HG03064 (cell line): ENCODE measurements around the gene SLX4IP.

ENCODE experiments used
- ATAC-seq: cut with Tn5 transposase; IDR thresholded peaks from one replicate; pipeline ENCODE4 v1.9.1; 2021; ENCODE audit warnings: low read depth; ENCODE audit not compliant: unreplicated experiment

The SLX4IP gene

DNA sequence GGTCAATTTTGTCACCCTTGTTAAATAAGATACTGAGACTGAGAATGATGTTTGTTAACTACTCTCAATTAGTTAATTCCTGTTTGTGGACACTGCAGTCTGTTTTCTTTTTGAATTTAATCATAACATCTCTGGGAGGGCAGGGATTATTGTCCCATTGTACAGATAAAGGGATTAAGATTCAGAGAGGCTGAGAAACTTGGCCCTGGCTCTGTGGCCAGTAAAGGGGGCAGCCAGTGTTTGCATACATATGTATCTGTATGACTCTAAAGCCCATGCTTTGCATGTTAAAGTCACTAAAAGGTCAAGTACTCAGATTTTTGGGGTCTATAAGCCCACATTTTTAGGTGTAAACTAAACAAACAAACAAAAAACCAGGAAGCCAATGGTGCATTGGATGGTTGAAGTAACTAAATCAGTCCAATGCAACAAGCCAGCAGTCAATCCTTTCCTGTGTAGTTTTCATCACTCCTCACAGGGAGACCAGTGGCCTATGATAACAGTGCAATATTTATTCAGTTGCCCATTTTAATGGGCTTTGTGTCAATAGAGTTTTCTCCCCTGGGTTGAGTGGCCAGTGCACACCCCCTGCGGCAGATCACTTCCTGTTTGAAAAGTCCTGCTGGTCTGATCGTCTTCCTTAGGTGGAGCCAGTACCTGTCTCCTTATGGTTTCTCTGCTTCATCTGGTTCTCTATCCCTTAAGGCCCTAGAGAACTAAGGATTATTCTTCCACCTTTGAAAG is 106.7 kb downstream of the SLX4IP start:
- no peak for ATAC-seq

DNA sequence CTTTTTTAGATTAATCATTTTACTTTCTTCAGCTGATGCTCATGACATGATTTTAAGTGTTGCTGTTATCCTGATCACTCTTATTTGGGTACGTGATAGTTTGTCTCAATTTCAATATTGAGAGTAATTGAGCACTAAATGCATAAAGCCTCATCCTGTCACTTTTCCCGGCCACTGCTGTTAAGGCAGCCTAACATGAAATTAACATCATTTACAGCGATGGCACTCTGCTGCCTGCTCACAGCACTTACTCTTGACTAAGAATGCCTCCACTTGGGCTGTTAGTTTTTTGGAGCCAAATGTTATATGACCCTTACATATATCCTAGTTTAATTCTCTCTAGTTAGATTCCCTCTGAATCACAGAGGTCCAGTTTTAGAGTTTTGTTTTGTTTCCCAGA is 107.3 kb downstream of the SLX4IP start:
- ATAC-seq, result no peak

DNA sequence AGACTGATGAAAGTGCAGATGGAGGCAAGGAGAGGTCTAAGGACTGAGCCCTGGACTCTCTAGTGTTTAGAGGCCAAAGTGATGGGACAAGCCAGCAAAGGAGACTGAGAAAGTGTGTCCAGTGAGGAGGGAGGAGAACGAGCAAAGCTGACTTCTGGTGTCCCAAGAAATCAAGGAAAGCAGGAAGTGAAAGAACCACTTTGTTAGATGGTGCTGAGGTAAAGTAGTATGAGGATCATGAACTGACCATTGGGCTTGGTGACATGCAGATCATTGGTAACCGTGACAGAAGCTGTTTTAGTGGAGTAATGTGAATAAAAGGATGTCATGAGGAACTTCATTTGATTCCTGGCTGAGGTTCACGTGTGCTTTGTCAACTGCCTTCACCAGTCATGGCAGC is 108.4 kb downstream of the SLX4IP start:
- ATAC-seq, result no peak

DNA sequence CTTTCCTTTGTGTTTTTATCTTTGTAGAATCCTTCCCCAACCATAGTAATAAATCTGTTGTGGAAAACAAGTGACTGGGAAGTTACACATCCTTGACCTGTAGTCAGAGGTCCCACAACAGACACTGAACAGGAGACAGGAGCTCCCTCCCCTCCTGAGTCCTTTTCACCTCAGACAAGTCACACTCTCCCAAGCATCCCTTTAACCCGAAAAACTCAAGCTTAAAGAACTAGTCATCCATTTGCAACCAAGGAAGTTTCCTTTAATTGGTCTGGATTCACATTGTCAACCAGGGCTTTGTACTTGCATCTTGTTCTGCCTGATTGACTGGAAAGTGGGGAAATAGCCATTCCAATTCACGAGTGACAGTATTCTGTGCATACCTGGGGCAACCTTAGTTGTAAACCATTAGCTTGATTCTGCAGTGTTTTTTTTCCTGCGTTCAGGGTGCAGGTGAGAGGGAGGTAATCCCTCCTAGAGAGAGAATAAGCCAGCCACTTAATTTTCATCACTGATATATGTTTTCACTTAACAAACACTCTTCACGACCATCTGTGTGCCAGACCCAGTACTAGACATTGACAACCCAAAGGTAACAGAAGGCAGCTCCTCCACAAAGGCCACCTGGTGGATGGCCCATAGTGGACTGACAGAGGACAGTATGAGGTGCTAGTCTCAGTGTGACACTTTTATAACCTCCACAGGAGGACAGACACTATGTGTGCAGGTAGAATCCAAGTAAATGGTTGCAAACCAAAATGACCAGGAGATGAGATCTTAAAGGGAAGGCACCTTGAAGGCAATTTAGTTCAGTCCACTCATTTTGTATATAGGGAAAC is 112.4 kb downstream of the SLX4IP start:
- ATAC-seq, result no peak

DNA sequence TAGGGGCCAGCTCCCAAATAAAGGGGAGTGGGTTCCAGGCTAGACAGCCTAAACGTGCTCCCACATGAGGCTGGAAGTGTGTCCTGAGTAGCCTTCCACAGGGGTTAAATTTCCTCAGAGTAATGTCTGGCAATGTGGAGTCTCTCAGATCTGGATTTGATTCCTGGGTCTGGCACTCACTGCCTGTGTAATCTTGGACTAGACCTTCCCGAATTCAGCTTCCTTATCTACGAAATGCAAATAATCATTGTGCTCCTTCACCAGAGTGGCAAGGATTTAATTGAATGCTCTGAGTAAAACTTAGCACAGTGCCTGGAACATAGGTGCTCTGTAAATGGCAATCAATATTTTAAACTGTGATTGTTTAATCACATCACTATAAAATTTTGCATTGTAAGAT is 114.4 kb downstream of the SLX4IP start:
- no peak for ATAC-seq

DNA sequence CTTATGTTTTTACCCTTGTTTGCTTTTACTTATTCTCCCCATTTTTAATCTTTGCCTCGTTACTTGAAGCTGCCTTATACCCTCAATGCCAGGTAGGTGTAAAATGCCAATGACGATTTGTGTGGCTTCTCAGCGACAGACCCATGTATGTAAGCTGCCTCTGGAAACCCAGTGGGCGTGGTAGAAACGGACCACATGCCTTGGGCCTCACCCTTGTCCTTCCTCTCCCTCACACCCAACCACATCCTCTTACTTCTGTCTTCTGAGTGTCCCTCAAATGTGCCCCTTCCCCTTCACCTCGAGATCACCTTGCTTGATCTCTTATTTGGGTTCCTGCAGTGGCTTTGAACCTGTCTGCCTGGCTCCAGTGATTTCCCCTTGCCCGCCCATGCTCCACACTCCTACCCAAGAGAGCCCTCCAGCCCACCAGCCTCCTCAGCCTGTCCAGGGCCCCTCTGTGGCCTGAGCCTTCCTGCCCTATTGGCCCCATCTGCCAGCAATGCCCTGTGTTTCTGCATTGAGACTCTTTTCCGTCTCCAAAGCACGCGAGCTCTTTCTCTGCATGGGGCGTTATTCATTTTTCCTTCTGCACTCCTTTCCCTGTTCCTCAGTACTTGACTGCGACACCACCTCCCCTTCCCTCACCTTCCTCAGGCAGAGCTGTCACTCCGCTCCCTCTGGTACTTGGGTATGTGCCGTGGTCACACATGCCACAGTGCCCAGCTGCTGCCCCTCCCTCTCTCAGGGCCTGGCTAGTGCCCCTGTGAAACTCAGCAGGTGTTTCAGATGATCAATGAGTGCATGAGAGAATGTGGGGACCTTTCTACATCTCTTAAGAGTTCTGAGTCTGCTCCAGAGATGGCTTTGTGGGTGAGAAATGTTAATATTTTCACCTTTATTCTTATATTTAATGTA is 115.4 kb downstream of the SLX4IP start:
- ATAC-seq, result no peak

DNA sequence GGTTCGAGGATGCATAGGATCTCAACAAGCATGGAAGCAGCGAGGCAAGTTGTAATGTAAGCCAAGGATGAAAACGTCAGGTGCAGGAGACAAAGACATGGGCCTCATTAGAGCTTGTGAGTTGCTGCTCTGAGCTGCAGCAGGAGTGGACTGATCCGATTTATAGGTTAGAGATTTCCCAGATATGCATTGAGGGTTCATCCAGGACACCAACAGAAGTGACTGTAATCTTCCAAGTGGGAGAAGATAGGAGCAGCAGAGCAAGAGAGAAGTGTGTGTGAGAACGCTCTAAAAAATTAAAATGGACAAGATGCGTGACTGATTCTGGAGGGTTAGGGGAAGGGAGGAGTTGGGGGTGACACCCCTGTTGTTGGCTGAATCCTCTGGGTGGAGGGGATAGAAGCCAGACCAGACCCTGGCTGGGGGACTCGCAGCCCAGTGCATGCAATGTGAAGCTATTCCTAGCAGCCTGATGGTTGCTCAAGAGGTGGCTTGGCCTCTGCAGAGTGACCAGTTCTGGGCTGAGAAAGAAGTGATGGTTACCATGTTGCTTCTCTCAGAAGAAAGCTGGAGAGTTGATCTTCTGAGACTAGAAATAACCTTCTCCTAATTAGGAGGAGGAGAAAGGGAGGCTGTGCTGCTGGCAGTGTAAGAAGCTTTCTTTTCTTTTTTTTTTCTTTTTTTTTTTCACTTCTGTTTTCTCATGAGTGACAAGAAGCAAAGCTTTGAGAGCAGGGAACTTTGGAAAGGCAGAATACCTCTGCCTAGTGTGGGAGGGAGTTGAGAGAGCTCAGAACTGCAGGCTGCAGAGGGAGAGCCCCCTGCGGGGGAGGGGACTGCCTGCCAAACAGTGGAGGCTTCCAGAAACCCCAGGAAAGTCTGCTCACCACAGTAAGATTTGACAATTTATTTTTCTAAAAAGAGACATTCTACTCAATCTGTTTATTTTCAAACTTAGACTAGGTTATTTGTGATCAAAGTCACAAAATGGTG is 116.9 kb downstream of the SLX4IP start:
- ATAC-seq, result no peak

DNA sequence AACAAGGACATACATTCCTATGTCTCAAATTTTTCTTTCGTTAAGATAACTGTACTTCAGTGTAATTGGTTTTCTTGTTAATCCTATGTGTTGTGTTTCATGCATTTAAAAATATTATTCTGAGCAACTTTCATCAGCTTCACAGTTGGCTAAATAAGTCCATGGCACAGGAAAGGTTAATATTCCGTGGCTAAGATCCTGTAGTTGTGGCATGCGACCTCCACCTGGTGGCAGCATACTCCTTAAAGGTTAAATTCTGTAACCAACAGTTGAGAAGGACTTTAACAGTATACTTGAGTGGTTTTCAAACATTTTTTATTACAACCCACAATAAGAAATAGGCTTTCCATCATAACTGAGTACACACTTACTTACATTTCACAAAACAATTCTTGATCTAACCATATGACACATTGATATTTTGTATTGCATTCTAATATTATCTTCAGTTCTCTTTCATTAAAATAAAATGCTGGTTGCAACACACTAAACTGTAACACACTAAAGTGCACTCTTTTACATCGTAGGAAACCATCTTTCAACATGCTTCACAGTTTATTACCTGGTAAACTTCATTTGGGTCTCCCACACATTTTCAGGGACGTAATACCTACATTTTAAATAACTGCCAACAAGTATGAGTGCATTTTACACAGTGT is 118.3 kb downstream of the SLX4IP start:
- ATAC-seq, result no peak

DNA sequence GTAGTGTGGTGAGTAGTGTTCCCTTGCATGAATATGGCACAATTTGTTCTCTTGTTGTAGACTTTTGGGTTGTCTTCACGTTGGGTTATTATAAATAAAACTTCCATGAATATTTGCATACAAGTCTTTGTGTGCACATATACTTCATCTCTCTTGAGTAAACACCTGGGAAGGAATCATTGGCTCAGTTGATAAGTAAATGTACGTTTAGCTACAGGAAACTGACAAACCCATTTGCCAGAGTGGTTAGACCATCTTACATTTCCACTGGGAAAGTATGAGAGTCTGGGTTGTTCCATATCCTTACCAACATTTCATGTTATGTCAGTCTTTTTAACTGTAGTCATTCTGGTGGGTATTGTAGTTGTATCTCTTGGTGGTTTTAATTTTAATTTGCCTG is 119.2 kb downstream of the SLX4IP start:
- no peak for ATAC-seq

DNA sequence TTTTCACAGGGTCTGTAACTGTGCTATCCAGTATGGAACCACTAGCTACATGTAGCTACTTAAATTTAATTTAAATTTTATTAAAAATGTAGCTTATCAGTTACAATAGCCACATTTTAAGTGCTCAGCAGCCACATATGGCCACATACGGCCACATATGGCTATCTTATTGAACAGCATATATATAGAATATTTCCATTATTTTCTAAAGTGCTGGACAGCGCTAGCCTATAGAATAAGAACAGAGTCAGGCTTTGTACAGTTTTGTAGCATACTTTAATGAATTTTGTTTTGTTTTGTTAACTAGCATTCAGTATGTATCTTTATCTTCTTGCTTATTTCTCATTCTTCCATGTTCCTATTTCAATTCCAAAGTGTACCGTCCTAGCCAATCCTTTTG is 120.3 kb downstream of the SLX4IP start:
- no peak for ATAC-seq

DNA sequence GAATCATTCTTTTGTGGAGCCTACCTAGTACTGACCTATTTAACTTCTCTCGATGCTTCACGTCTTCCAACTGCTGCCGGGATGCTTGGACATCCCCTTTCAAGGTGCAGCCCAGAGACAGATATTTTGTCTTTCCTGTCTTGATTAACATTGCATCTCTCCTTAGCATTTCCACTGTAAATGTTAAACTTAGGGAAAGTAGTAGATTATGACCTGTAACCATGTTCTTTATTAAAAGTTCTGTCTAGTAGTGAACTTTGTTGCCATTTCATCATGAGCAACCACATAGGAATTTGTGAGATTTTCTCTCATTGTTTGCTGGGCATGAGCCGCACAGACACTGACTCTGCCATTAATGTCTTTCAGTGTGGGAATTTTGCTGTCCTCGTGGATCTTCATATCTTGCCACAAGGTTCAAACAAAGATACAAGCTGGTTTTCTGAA is 120.8 kb downstream of the SLX4IP start:
- no peak for ATAC-seq

DNA sequence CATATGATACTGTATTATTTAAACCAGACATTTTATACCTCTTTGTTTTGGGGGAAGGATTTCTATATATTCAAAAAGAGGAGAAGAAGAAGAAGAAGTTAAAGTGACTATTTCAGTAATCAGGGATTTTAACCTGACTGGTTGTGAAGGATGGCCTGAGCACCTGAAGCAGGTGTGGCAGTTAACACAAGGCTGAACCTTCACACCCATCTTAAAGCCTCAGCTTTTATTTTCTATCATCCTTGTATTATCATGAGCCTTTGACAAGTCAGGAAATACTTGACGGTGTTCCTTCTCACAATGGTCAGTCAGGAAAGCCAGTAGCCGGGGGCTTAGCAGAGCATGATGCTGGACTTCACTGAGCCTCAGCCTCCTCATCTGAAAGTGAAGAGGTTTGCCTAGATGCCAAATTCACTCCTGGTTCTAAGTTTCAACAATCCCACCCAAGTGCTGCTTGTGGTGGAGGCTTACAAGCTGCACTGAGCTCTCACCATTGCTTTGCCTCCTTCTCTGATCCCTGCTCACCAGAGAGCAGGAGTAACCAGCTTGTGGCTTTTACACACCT is 121.5 kb downstream of the SLX4IP start:
- ATAC-seq, result no peak

DNA sequence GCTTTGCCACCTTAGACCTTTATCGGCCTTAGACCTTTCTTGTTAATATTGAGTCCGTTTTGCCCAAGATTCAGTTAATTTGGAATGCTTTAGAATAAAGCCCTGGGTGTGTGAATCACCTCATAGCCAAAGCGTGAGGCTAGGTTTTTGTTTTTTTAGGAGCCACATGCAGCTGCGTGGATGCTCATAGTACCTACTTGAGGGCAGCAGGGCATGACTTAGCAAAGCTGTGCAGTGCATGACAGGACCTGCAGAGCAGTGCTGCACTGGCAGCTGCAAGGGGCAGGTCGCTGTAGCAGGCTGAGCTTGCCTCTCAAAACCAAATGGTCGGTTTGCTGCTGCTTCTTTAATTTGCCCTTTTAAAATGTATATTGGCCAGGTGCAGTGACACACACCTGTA is 122.6 kb downstream of the SLX4IP start:
- ATAC-seq, result no peak

DNA sequence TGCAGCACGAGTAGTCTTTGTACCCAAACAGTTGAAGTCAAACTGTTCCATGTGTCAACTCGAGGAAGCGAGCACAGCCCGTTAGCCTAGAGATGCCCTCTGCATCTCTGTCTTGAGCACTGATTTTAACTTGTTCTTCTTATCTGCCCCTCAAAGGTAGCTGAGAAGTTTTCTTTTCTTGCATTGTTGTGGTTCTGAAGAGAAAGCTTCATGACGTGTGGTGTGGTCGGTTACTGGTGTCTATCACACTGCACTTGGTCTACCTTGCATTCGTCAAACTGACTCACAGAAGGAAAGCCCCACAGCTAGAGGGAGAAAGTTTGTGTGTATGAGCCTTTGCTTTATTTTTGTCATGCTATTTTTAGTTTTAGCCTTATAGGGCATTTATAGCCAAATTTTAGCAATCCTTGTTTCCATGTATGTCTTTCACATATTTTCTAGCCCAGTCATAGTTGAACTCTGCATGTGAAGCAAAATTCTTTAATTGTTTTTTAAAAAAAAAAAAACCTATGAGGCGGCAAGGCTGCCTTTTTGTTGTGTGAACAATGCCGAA is 123.6 kb downstream of the SLX4IP start:
- ATAC-seq, result peak; percentile 80

DNA sequence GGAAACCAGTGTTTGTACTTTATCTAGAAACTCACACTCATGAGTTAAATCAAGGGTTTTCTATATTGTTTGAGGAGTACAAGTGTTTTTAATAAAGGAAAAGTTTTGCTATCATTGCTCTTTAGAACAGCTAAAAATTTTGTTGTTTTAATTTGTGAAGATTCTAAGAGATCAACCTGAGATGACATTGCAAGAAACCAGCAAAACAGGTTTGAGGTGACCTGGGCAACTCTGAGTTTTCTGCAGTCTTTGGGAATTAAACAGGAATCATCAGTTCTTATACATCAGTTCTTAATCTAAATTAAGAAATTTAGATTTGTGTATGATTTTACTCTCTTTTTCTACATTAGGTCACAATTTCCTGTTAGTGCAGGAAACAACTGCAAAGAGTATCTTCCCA is 124.2 kb downstream of the SLX4IP start:
- no peak for ATAC-seq

DNA sequence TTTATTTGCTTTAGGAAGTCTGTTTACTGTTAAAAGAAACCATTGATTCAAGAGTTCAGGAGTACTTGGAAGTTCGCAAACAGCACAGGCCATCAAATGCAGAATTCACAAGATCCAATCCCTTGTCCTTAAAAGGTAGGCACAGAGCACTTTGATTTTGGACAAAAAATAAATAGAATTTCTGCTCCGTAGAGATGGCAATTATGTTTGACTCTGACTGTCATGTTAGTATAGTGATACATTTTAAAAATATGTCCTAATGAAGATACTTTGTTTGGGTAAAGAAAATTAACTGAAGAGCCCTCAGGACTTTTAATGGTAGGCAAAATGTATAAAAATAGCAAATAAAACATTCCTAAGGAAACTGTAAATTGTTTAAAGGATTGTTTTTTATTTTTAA is 125.6 kb downstream of the SLX4IP start:
- no peak for ATAC-seq

DNA sequence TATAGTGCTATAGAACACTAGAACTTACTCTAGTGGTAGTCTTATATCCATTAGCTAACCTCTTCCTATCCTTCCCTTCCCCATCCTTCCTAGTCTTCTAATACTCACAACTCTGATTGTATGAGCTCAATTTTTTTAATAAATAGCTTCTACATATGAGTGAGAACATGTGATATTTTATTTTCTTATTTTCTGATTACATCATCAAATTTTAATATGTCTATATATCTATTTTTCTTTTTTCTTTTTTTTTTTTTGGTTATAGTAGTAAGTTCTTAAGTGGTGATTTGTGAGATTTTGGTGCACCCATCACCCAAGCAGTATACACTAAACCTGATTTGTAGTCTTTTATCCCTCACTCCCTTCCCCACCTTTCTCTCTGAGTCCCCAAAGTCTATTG is 126.2 kb downstream of the SLX4IP start:
- no peak for ATAC-seq

DNA sequence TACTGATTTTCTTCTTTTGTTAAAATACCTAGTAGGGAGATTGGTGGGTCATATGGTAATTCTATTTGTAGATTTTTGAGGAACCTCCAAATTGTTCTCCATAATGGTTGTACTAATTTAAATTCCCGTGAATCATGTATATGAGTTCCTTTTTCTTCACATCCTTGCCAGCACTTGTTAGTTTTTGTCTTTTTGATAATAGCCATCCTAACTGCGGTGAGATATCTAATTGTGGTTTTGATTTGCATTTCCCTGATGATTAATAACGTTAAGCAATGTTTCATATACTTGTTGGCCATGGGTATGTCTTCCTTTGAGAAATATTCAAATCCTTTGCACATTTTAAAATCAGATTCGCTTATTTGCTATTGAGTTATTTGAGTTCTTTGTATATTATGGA is 127.8 kb downstream of the SLX4IP start:
- no peak for ATAC-seq
